Activated CD4-positive, alpha-beta T cell treated with anti-CD3 and anti-CD28 coated beads, Interleukin-2, amount 50 U/mL, for 4 hours (primary cell): ENCODE data around the gene DEK.
"Not testable (repeated sequence)": the region's sequence is repeated elsewhere in the genome, so short reads cannot be mapped to it uniquely, and the experiment has no call there.

Experiments
- DNase-seq, 2 experiments: peaks; one replicate each; pipeline ENCODE4 v3.0.0-alpha.2; 2020

The DEK gene

GRCh38 chr6:18192026-18192425, 72.3 kb downstream of the DEK start:
- no peak for DNase-seq

GRCh38 chr6:18189196-18189595, 75.1 kb downstream of the DEK start:
- DNase-seq, result no peak

GRCh38 chr6:18187701-18188100, 76.6 kb downstream of the DEK start:
- no peak for DNase-seq

GRCh38 chr6:18186540-18187250, 77.6 kb downstream of the DEK start:
- no peak for DNase-seq

GRCh38 chr6:18186033-18186432, 78.3 kb downstream of the DEK start:
- DNase-seq, result no peak

GRCh38 chr6:18185624-18186023, 78.7 kb downstream of the DEK start:
- no peak for DNase-seq

- no peak for DNase-seq
Measured at GRCh38 chr6:18183766-18184165, 80.6 kb downstream of the DEK start.

- no peak for DNase-seq
Measured at GRCh38 chr6:18182568-18182967, 81.8 kb downstream of the DEK start.

GRCh38 chr6:18179770-18180356, 84.5 kb downstream of the DEK start:
- DNase-seq, result no peak

GRCh38 chr6:18178960-18179615, 85.2 kb downstream of the DEK start:
- no peak for DNase-seq

GRCh38 chr6:18177286-18177965, 86.9 kb downstream of the DEK start:
- no peak for DNase-seq

GRCh38 chr6:18176198-18176597, 88.1 kb downstream of the DEK start:
- DNase-seq, result not testable (repeated sequence)
